SU-DHL-6 (cell line): ENCODE results near the gene KCNK4.
A peak's percentile ranks its signal among the peaks of the same experiment; 100 is the strongest.

ENCODE experiments used
- H2AFZ ChIP-seq: fragments of 200-600 bp; sonication (generic); 2 replicates; pipeline ENCODE4 v1.6.1; 2014; ENCODE audit warnings: low read depth, mild to moderate bottlenecking, moderate library complexity, mixed read lengths, antibody characterized with exemption, low read length; ENCODE audit not compliant: severe bottlenecking
- H3F3A ChIP-seq: fragments of 200-600 bp; shearing (Covaris generic); 2 replicates; pipeline ENCODE4 v1.6.0; 2016; ENCODE audit warnings: antibody characterized with exemption, mild to moderate bottlenecking; ENCODE audit not compliant: insufficient read depth
- H3K27ac ChIP-seq: fragments of 200-600 bp; sonication (generic); 2 replicates; pipeline ENCODE4 v1.5.1; 2016; ENCODE audit warnings: low read depth, mild to moderate bottlenecking, low read length, moderate library complexity, mixed read lengths
- H3K27me3 ChIP-seq: fragments of 200-600 bp; sonication (generic), shearing (Covaris generic); 2 replicates; pipeline ENCODE4 v1.6.0; 2014; ENCODE audit warnings: mild to moderate bottlenecking, low read length
- H3K36me3 ChIP-seq: fragments of 200-600 bp; sonication (generic); 2 replicates; pipeline ENCODE4 v1.6.1; 2014; ENCODE audit warnings: mild to moderate bottlenecking, low read length, mixed read lengths
- H3K4me2 ChIP-seq: fragments of 300-600, 200-600 bp; shearing (Covaris generic), sonication (generic); 2 replicates; pipeline ENCODE4 v1.6.0; 2014; ENCODE audit warnings: low read length, low read depth, mild to moderate bottlenecking; ENCODE audit not compliant: poor library complexity, severe bottlenecking
- H3K4me3 ChIP-seq: fragments of 200-600 bp; sonication (generic); 2 replicates; pipeline ENCODE4 v1.5.1; 2014; ENCODE audit warnings: antibody characterized with exemption, low read length, mild to moderate bottlenecking, mixed read lengths; ENCODE audit not compliant: insufficient read depth, poor library complexity, severe bottlenecking
- H3K79me2 ChIP-seq: fragments of 200-600 bp; sonication (generic); 2 replicates; pipeline ENCODE4 v1.6.1; 2014; ENCODE audit warnings: mild to moderate bottlenecking, low read length, moderate library complexity; ENCODE audit not compliant: insufficient read depth
- H3K9ac ChIP-seq: fragments of 200-600 bp; sonication (generic); 2 replicates; pipeline ENCODE4 v1.7.0; 2014; ENCODE audit warnings: mild to moderate bottlenecking, low read length
- H3K9me2 ChIP-seq: fragments of 200-600 bp; sonication (generic); replicated peaks from 2 replicates; pipeline ENCODE4 v1.6.1; 2014; ENCODE audit warnings: low read length; ENCODE audit not compliant: insufficient read depth
- H3K9me3 ChIP-seq: fragments of 200-600 bp; sonication (generic); 2 replicates; pipeline ENCODE4 v1.6.1; 2014; ENCODE audit warnings: low read length, mixed read lengths; ENCODE audit not compliant: insufficient read depth
- H4K20me1 ChIP-seq: fragments of 200-600 bp; sonication (generic); 2 replicates; pipeline ENCODE4 v1.6.1; 2014; ENCODE audit warnings: low read depth, mild to moderate bottlenecking, antibody characterized with exemption, low read length, moderate library complexity, mixed read lengths
- CTCF ChIP-seq: fragments of 200-600 bp; sonication (generic); IDR thresholded peaks from one replicate; pipeline ENCODE4 v1.5.1; 2017; ENCODE audit warnings: antibody characterized with exemption, mild to moderate bottlenecking, low read length, moderate library complexity; ENCODE audit not compliant: insufficient read depth, poor library complexity, severe bottlenecking
- EZH2phosphoT487 ChIP-seq: fragments of 200-600 bp; sonication (generic), shearing (Covaris generic); conservative IDR thresholded peaks from 2 replicates; pipeline ENCODE4 v1.6.1; 2018; ENCODE audit warnings: mild to moderate bottlenecking, antibody characterized with exemption, low read length, moderate library complexity, mixed read lengths

Gene KCNK4

GRCh38 chr11:64341429-64341828 lies 50.3 kb downstream of the KCNK4 start:
- no peaks in the 10 kb centered on the region for H3K9me3 ChIP-seq
- H3K9me2 ChIP-seq = no peaks in the 10 kb centered on the region
- no peaks in the 10 kb centered on the region for H4K20me1 ChIP-seq
- peaks cover 5% of the 10 kb centered on the region; the same call in 1 of the 2 replicates for H3K79me2 ChIP-seq
- H3K4me2 ChIP-seq = no peak overlapping the region
- no peak overlapping the region for H3K4me3 ChIP-seq
- no peak overlapping the region for H2AFZ ChIP-seq
- H3K9ac ChIP-seq = no peak overlapping the region
- no peaks in the 10 kb centered on the region for H3K36me3 ChIP-seq
- peaks cover 15% of the 10 kb centered on the region for H3F3A ChIP-seq
- TF ChIP-seq EZH2phosphoT487 (no peak), CTCF (no peak)
- H3K27me3 ChIP-seq = no peaks in the 10 kb centered on the region
- H3K27ac ChIP-seq = no peak overlapping the region

- H3K27me3 ChIP-seq = no peaks in the 10 kb centered on the region
- no peak overlapping the region for H3K27ac ChIP-seq
- no peaks in the 10 kb centered on the region for H3K9me2 ChIP-seq
- H3K79me2 ChIP-seq = peaks cover 5% of the 10 kb centered on the region; the same call in 1 of the 2 replicates
- TF ChIP-seq EZH2phosphoT487 (no peak), CTCF (peak; percentile 25)
- H2AFZ ChIP-seq = no peak overlapping the region
- no peaks in the 10 kb centered on the region for H3K36me3 ChIP-seq
- no peak overlapping the region for H3K4me3 ChIP-seq
- H4K20me1 ChIP-seq = no peaks in the 10 kb centered on the region
- peak overlapping the region; percentile 35 for H3K4me2 ChIP-seq
- no peaks in the 10 kb centered on the region for H3K9me3 ChIP-seq
- H3F3A ChIP-seq = peaks cover 15% of the 10 kb centered on the region
- no peak overlapping the region for H3K9ac ChIP-seq
Measured at GRCh38 chr11:64341851-64342791, 51.0 kb downstream of the KCNK4 start.

GRCh38 chr11:64342869-64343745 lies 52.0 kb downstream of the KCNK4 start:
- H3K27me3 ChIP-seq = no peaks in the 10 kb centered on the region
- H3K9me2 ChIP-seq = no peaks in the 10 kb centered on the region
- no peak overlapping the region for H3K27ac ChIP-seq
- H3K9me3 ChIP-seq = no peaks in the 10 kb centered on the region
- peaks cover 13% of the 10 kb centered on the region for H3F3A ChIP-seq
- H3K4me3 ChIP-seq = no peak overlapping the region
- H3K9ac ChIP-seq = no peak overlapping the region
- no peaks in the 10 kb centered on the region for H3K36me3 ChIP-seq
- H3K79me2 ChIP-seq = peaks cover 5% of the 10 kb centered on the region; the same call in 1 of the 2 replicates
- H4K20me1 ChIP-seq = no peaks in the 10 kb centered on the region
- peak overlapping the region; percentile 35 for H3K4me2 ChIP-seq
- TF ChIP-seq CTCF (no peak), EZH2phosphoT487 (no peak)
- no peak overlapping the region for H2AFZ ChIP-seq
